ENCODE measurements around the gene ACVR1B.
"Not testable (repeated sequence)": the region's sequence is repeated elsewhere in the genome, so short reads cannot be mapped to it uniquely, and the experiment has no call there.

ACVR1B gene

GRCh38 chr12:51971679-51972421 is 20.4 kb downstream of the ACVR1B start:
- peak; percentile 30 for DNase-seq

GRCh38 chr12:51972422-51972812 is 20.9 kb downstream of the ACVR1B start:
- DNase-seq: no peak

GRCh38 chr12:51972849-51973273 is 21.4 kb downstream of the ACVR1B start:
- peak; percentile 66 for DNase-seq

GRCh38 chr12:51973560-51973959 is 22.1 kb downstream of the ACVR1B start:
- DNase-seq: no peak

- DNase-seq: no peak
These were observed 23.1 kb downstream of the ACVR1B start for GRCh38 chr12:51974646-51975045.

- DNase-seq: no peak
These were observed 23.7 kb downstream of the ACVR1B start for GRCh38 chr12:51975196-51975595.

- DNase-seq: no peak
These were observed 25.1 kb downstream of the ACVR1B start for GRCh38 chr12:51976376-51977160.

GRCh38 chr12:51977320-51977753 is 25.8 kb downstream of the ACVR1B start:
- DNase-seq: no peak

- not testable (repeated sequence) for DNase-seq
These were observed 27.8 kb downstream of the ACVR1B start for GRCh38 chr12:51979306-51979705.

- peak; percentile 77 for DNase-seq
These were observed 28.7 kb downstream of the ACVR1B start for GRCh38 chr12:51980051-51980808.

GRCh38 chr12:51980809-51981127 is 29.3 kb downstream of the ACVR1B start:
- DNase-seq: no peak

GRCh38 chr12:51984657-51985056 is 33.2 kb downstream of the ACVR1B start:
- no peak for DNase-seq

- DNase-seq: no peak
These were observed 33.8 kb downstream of the ACVR1B start for GRCh38 chr12:51985154-51985835.

- DNase-seq: no peak
These were observed 35.3 kb downstream of the ACVR1B start for GRCh38 chr12:51986834-51987233.

- no peak for DNase-seq
These were observed 40.7 kb downstream of the ACVR1B start for GRCh38 chr12:51992246-51992645.

- DNase-seq: no peak
These were observed 43.0 kb downstream of the ACVR1B start for GRCh38 chr12:51994539-51994820.

- no peak for DNase-seq
These were observed 43.5 kb downstream of the ACVR1B start for GRCh38 chr12:51994959-51995358.

- no peak for DNase-seq
These were observed 45.6 kb downstream of the ACVR1B start for GRCh38 chr12:51997136-51997535.

GRCh38 chr12:52003016-52003550 is 51.6 kb downstream of the ACVR1B start:
- DNase-seq: no peak

- DNase-seq: no peak
These were observed 52.1 kb downstream of the ACVR1B start for GRCh38 chr12:52003591-52003990.

GRCh38 chr12:52004042-52004648 is 52.6 kb downstream of the ACVR1B start:
- DNase-seq: no peak

- DNase-seq: no peak
These were observed 53.9 kb downstream of the ACVR1B start for GRCh38 chr12:52005218-52005902.

Measured in CD4-positive, alpha-beta T cell treated with Interleukin-17A for 1 hour (primary cell).